Body of pancreas (tissue), 4 donors: ENCODE measurements around the gene GSK3B.

Source experiments
- POLR2A ChIP-seq, 3 donors: fragments of 450-650 bp; IDR thresholded peaks; one replicate each; pipeline ENCODE4 v1.6.1; 2016; ENCODE audit warnings: antibody characterized with exemption in 3 of 3, mild to moderate bottlenecking in 2 of 3
- TF ChIP-seq, protein P1 (sequence below), 7 experiments: fragments of 450-650 bp in 4 of 7; fragments of 200-600 bp in 3 of 7; sonication (generic) in 3 of 7; IDR thresholded peaks; one replicate each; pipeline ENCODE4 v1.5.1; 2016 to 2019; ENCODE audit warnings: antibody characterized with exemption in 7 of 7

DNA sequence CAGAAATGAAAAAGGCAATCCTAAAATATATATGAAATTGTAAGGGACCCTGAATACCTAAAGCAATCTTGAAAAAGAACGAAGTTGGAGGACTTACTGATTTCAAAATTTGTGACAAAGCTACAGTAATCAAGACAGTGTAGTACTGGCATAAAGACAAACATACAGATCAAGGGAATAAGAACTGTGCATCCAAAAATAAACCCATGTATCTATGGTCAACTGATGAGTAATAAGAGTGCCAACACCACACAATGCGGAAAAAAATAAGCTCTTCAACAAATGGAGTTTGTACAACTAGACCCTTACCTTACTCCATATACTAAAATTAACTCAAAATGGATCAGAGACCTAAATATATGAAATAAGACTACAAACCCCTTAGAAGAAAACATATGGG is 29.6 kb downstream of the GSK3B start:
- TF ChIP-seq, protein P1, sequence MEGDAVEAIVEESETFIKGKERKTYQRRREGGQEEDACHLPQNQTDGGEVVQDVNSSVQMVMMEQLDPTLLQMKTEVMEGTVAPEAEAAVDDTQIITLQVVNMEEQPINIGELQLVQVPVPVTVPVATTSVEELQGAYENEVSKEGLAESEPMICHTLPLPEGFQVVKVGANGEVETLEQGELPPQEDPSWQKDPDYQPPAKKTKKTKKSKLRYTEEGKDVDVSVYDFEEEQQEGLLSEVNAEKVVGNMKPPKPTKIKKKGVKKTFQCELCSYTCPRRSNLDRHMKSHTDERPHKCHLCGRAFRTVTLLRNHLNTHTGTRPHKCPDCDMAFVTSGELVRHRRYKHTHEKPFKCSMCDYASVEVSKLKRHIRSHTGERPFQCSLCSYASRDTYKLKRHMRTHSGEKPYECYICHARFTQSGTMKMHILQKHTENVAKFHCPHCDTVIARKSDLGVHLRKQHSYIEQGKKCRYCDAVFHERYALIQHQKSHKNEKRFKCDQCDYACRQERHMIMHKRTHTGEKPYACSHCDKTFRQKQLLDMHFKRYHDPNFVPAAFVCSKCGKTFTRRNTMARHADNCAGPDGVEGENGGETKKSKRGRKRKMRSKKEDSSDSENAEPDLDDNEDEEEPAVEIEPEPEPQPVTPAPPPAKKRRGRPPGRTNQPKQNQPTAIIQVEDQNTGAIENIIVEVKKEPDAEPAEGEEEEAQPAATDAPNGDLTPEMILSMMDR (IDR thresholded peaks at IDR 0.05) = no peak
- no peak for TF ChIP-seq POLR2A (IDR thresholded peaks at IDR 0.05)
